ENCODE data around the gene TNFAIP8. TPM values are rescaled to one million over a fixed set of nuclear protein-coding genes. Genes with fewer than 3 reads are reported as not detected.

Gene TNFAIP8
- total RNA-seq, 1 donor from 2014 or later = 19.5 TPM

DNA sequence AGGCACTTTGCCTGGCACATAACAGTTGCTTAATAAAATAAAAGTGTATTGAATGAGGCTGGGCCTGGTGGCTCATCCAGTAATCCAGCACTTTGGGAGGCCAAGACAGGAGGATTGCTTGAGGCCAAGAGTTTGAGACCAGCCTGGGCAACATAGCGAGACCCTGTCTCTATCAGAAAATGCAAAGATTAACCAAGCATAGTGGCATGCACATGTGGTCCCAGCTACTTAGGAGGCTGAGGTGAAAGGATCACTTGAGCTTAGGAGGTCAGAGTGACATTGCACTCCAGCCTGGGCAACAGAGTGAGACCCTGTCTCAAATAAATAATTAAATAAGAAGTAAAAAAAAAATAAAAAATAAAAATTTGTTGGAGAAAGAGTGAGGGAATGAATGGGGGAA, 21.2 kb downstream of the TNFAIP8 start:
- no peaks in the 10 kb centered on the region for H3K9me3 Mint-ChIP-seq (ENCODE audit: low read depth)
- H3K27ac Mint-ChIP-seq (ENCODE audit: unreplicated experiment) = no peak overlapping the region

DNA sequence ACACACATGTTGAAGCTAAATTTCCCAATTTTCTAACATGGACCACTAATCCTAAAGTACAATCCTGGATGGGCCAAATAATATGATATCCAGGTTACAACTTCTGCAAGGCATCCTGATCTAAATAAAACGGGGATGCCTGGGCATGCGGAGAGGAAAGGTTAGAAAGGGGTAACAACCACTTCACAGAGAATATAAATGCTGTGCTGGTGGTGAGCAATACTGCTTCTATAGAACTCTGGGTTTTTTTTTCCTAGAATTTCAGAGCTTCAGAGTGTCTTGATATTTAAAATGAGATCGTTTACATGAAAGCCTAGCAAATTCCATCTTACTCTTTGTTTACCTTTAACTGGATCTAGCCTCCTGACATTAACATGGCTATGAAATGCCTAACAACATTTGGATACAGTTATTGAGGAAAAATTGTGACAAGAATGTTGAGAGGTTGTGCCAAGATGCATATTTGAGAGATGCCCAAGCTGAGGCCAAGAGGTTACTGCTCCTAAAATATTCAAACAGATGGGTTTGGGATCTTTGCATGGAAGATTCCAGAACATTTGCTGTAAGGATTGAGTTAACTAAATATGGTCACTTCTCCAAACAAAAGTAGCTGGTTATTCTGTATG, 22.4 kb downstream of the TNFAIP8 start:
- Mint-ChIP-seq H3K4me1 (ENCODE audit: low read depth) (peaks cover 30% of the 10 kb centered on the region), H3K9me3 (ENCODE audit: low read depth) (no peaks in the 10 kb centered on the region), H3K4me3 (ENCODE audit: unreplicated experiment) (no peak overlapping the region), H3K36me3 (ENCODE audit: low read depth) (no peaks in the 10 kb centered on the region), H3K27me3 (ENCODE audit: low read depth) (no peaks in the 10 kb centered on the region), H3K27ac (ENCODE audit: unreplicated experiment) (peak overlapping the region; percentile 57)
- TF ChIP-seq, protein P1, sequence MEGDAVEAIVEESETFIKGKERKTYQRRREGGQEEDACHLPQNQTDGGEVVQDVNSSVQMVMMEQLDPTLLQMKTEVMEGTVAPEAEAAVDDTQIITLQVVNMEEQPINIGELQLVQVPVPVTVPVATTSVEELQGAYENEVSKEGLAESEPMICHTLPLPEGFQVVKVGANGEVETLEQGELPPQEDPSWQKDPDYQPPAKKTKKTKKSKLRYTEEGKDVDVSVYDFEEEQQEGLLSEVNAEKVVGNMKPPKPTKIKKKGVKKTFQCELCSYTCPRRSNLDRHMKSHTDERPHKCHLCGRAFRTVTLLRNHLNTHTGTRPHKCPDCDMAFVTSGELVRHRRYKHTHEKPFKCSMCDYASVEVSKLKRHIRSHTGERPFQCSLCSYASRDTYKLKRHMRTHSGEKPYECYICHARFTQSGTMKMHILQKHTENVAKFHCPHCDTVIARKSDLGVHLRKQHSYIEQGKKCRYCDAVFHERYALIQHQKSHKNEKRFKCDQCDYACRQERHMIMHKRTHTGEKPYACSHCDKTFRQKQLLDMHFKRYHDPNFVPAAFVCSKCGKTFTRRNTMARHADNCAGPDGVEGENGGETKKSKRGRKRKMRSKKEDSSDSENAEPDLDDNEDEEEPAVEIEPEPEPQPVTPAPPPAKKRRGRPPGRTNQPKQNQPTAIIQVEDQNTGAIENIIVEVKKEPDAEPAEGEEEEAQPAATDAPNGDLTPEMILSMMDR (IDR thresholded peaks at IDR 0.05) = no peak
- DNase-seq (ENCODE audit: low spot score) = no peak

More for the DNA sequence above, 21.2 kb downstream of the TNFAIP8 start:
- Mint-ChIP-seq H3K36me3 (ENCODE audit: low read depth) (no peaks in the 10 kb centered on the region), H3K4me1 (ENCODE audit: low read depth) (peaks cover 24% of the 10 kb centered on the region), H3K4me3 (ENCODE audit: unreplicated experiment) (no peak overlapping the region), H3K27me3 (ENCODE audit: low read depth) (no peaks in the 10 kb centered on the region)
- DNase-seq (ENCODE audit: low spot score) = no peak
- TF ChIP-seq, protein P1 (IDR thresholded peaks at IDR 0.05) = no peak

DNA sequence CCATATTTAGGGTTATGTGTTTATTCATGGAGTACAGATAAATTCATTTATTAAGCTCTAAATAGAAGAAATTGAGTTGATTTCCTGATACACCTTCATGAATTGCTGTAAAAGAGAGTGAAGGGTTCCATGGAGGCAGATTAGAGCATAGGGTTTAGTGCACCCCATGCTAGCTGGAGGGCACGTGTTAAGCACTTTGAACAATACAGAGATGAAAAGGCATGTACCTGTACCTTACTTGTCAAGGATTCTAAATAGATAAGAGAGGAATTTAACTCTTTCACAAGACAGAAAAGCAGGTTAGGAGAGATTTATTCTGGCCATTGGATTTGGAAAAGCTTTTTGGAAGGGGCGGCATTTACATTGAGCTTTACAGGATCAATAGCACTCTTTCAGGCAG, 23.3 kb downstream of the TNFAIP8 start:
- no peaks in the 10 kb centered on the region for H3K27me3 Mint-ChIP-seq (ENCODE audit: low read depth)
- H3K4me1 Mint-ChIP-seq (ENCODE audit: low read depth) = peaks cover 37% of the 10 kb centered on the region
- DNase-seq (ENCODE audit: low spot score) = no peak
- TF ChIP-seq, protein P1 (IDR thresholded peaks at IDR 0.05) = no peak
- H3K27ac Mint-ChIP-seq (ENCODE audit: unreplicated experiment) = no peak overlapping the region
- H3K36me3 Mint-ChIP-seq (ENCODE audit: low read depth) = no peaks in the 10 kb centered on the region
- H3K9me3 Mint-ChIP-seq (ENCODE audit: low read depth) = no peaks in the 10 kb centered on the region
- H3K4me3 Mint-ChIP-seq (ENCODE audit: unreplicated experiment) = no peak overlapping the region

DNA sequence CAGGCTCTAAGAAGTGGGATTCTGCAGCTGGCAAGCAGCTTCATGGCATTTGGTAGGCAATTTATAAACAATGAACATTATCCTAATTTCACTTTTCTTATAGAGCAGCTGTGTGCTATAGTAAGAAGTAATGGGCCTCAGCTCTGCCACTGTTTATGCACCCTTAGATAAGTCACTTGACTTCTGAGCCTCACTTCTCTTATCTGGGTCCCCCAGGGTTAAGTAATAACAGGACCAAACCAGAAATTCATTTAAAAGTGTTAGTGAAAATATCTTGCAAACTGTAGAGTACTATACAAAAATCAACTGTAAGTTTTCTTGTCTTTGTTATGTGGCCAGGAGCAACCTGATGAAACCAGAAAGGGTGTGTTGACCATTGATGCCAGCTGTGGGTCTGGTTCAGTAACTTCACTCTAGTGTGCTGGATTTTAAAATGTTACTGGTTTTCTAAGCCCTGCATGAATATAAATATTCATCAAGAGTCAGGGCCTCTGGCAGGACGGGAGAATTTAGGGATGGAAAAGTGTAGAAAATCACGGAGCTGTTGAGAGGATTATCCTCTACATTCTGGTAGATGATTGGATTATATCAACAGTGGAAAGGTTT, 24.2 kb downstream of the TNFAIP8 start:
- Mint-ChIP-seq H3K9me3 (ENCODE audit: low read depth) (no peaks in the 10 kb centered on the region), H3K4me1 (ENCODE audit: low read depth) (peaks cover 43% of the 10 kb centered on the region), H3K36me3 (ENCODE audit: low read depth) (no peaks in the 10 kb centered on the region), H3K27ac (ENCODE audit: unreplicated experiment) (no peak overlapping the region), H3K27me3 (ENCODE audit: low read depth) (no peaks in the 10 kb centered on the region), H3K4me3 (ENCODE audit: unreplicated experiment) (no peak overlapping the region)
- TF ChIP-seq, protein P1 (IDR thresholded peaks at IDR 0.05) = no peak
- no peak for DNase-seq (ENCODE audit: low spot score)

DNA sequence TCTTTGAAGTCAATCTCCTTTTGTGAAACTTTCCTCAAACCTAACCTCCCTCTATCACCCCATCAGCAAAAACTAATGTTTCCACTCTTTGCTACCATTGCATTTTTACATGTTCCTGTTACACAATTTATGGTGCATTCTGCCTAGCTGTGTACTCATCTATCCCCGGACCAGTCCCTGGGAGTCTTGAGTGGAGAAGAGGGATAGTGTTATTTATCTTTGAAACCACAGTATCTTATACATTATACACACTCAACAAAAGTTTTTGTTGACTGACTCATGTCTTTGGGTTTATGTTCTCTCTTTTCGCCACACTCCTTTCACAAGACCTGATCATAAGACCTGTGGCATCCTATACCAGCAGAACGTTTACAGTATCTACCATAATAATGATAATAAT, 26.4 kb downstream of the TNFAIP8 start:
- Mint-ChIP-seq H3K9me3 (ENCODE audit: low read depth) (no peaks in the 10 kb centered on the region), H3K27ac (ENCODE audit: unreplicated experiment) (no peak overlapping the region), H3K27me3 (ENCODE audit: low read depth) (no peaks in the 10 kb centered on the region), H3K4me3 (ENCODE audit: unreplicated experiment) (no peak overlapping the region), H3K4me1 (ENCODE audit: low read depth) (peaks cover 63% of the 10 kb centered on the region), H3K36me3 (ENCODE audit: low read depth) (no peaks in the 10 kb centered on the region)
- DNase-seq (ENCODE audit: low spot score) = no peak
- TF ChIP-seq, protein P1 (IDR thresholded peaks at IDR 0.05) = no peak

Measured in chondrocyte (in vitro differentiated cells).